ENCODE data around the gene TMEM220.
"Not testable (repeated sequence)": the region's sequence is repeated elsewhere in the genome, so short reads cannot be mapped to it uniquely, and the experiment has no call there.

TMEM220 gene

GRCh38 chr17:10735251-10735650 is 5.4 kb upstream of the TMEM220 start:
- no peak for TF ChIP-seq CTCF (conservative IDR thresholded peaks at IDR 0.05; ENCODE audit: low read depth, low read length)
- no peaks in the 10 kb centered on the region for H3K79me2 ChIP-seq (ENCODE audit: insufficient read depth, low read depth)
- no peak overlapping the region for H3K4me2 ChIP-seq
- no peaks in the 10 kb centered on the region for H3K4me1 ChIP-seq (ENCODE audit: low read depth, poor library complexity, severe bottlenecking)
- no peaks in the 10 kb centered on the region for H3K36me3 ChIP-seq (ENCODE audit: insufficient read depth)
- no peak overlapping the region for H3K4me3 ChIP-seq (IDR thresholded peaks at IDR 0.05; ENCODE audit: insufficient read depth, low read depth, low read length)
- no peak overlapping the region for H3K9ac ChIP-seq
- no peaks in the 10 kb centered on the region for H4K20me1 ChIP-seq (ENCODE audit: insufficient read depth)
- no peak overlapping the region for H3K27ac ChIP-seq
- no peak overlapping the region for H2AFZ ChIP-seq (ENCODE audit: low read depth)
- H3K27me3 ChIP-seq (ENCODE audit: insufficient read depth, low read depth) = no peaks in the 10 kb centered on the region

GRCh38 chr17:10733666-10734065 is 3.8 kb upstream of the TMEM220 start:
- no peaks in the 10 kb centered on the region for H3K79me2 ChIP-seq (ENCODE audit: insufficient read depth, low read depth)
- H3K9ac ChIP-seq = no peak overlapping the region
- H3K27ac ChIP-seq = no peak overlapping the region
- H3K36me3 ChIP-seq (ENCODE audit: insufficient read depth) = no peaks in the 10 kb centered on the region
- no peak overlapping the region for H2AFZ ChIP-seq (ENCODE audit: low read depth)
- H4K20me1 ChIP-seq (ENCODE audit: insufficient read depth) = no peaks in the 10 kb centered on the region
- H3K4me1 ChIP-seq (ENCODE audit: low read depth, poor library complexity, severe bottlenecking) = no peaks in the 10 kb centered on the region
- no peaks in the 10 kb centered on the region for H3K27me3 ChIP-seq (ENCODE audit: insufficient read depth, low read depth)
- TF ChIP-seq CTCF (conservative IDR thresholded peaks at IDR 0.05; ENCODE audit: low read depth, low read length) = no peak
- H3K4me2 ChIP-seq = no peak overlapping the region
- no peak overlapping the region for H3K4me3 ChIP-seq (IDR thresholded peaks at IDR 0.05; ENCODE audit: insufficient read depth, low read depth, low read length)

GRCh38 chr17:10732121-10732520 is 2.3 kb upstream of the TMEM220 start:
- H3K79me2 ChIP-seq (ENCODE audit: insufficient read depth, low read depth); H2AFZ ChIP-seq (ENCODE audit: low read depth); H3K36me3 ChIP-seq (ENCODE audit: insufficient read depth); H4K20me1 ChIP-seq (ENCODE audit: insufficient read depth); H3K27me3 ChIP-seq (ENCODE audit: insufficient read depth, low read depth); H3K27ac ChIP-seq; H3K4me2 ChIP-seq; H3K4me3 ChIP-seq (IDR thresholded peaks at IDR 0.05; ENCODE audit: insufficient read depth, low read depth, low read length); H3K4me1 ChIP-seq (ENCODE audit: low read depth, poor library complexity, severe bottlenecking); H3K9ac ChIP-seq: not testable (repeated sequence)

GRCh38 chr17:10731408-10731879 is 1.6 kb upstream of the TMEM220 start:
- H3K36me3 ChIP-seq (ENCODE audit: insufficient read depth) = no peaks in the 10 kb centered on the region
- H3K79me2 ChIP-seq (ENCODE audit: insufficient read depth, low read depth) = no peaks in the 10 kb centered on the region
- TF ChIP-seq CTCF (conservative IDR thresholded peaks at IDR 0.05; ENCODE audit: low read depth, low read length) = no peak
- H3K4me2 ChIP-seq = no peak overlapping the region
- H3K27me3 ChIP-seq (ENCODE audit: insufficient read depth, low read depth) = no peaks in the 10 kb centered on the region
- H3K9ac ChIP-seq = no peak overlapping the region
- no peak overlapping the region for H3K4me3 ChIP-seq (IDR thresholded peaks at IDR 0.05; ENCODE audit: insufficient read depth, low read depth, low read length)
- H2AFZ ChIP-seq (ENCODE audit: low read depth) = no peak overlapping the region
- no peaks in the 10 kb centered on the region for H3K4me1 ChIP-seq (ENCODE audit: low read depth, poor library complexity, severe bottlenecking)
- H4K20me1 ChIP-seq (ENCODE audit: insufficient read depth) = no peaks in the 10 kb centered on the region
- no peak overlapping the region for H3K27ac ChIP-seq

- not testable (repeated sequence) for H3K27me3 ChIP-seq (ENCODE audit: insufficient read depth, low read depth); H3K36me3 ChIP-seq (ENCODE audit: insufficient read depth); H3K79me2 ChIP-seq (ENCODE audit: insufficient read depth, low read depth); H3K4me1 ChIP-seq (ENCODE audit: low read depth, poor library complexity, severe bottlenecking); H3K9ac ChIP-seq; H3K4me2 ChIP-seq; H4K20me1 ChIP-seq (ENCODE audit: insufficient read depth); H3K27ac ChIP-seq; H2AFZ ChIP-seq (ENCODE audit: low read depth); H3K4me3 ChIP-seq (IDR thresholded peaks at IDR 0.05; ENCODE audit: insufficient read depth, low read depth, low read length)
These were observed 424 bp upstream of the TMEM220 start for GRCh38 chr17:10730247-10730646.
